ENCODE results near the gene PRR5L.
"Not testable (repeated sequence)": the region's sequence is repeated elsewhere in the genome, so short reads cannot be mapped to it uniquely, and the experiment has no call there.

Gene PRR5L

DNA sequence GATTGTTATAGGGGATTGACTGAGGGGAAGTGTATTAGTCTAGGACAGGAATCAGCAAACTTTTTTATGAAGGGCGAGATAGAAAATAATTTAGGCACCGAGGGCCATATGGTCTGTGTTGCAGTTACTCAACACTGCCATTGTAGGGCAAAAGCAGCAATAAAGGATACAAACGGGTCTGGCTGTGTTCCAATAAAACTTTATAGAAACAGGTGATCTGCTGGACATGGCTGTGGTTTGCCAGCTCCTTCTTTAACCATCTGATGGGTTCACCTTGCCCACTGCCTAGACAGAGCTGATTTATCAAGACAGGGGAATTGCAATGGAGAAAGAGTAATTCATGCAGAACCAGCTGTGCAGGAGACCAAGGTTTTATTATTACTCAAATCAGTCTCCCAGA is 20.0 kb downstream of the PRR5L start:
- peaks cover 10% of the 10 kb centered on the region for H3K27me3 Mint-ChIP-seq (ENCODE audit: low read depth, poor library complexity)
- H3K36me3 Mint-ChIP-seq (ENCODE audit: low read depth) = no peaks in the 10 kb centered on the region
- no peaks in the 10 kb centered on the region for H3K9me3 Mint-ChIP-seq
- H3K4me1 Mint-ChIP-seq = peaks cover 9% of the 10 kb centered on the region
- H3K27ac Mint-ChIP-seq = no peak overlapping the region
- no peak for DNase-seq
- no peak overlapping the region for H3K4me3 Mint-ChIP-seq
- TF ChIP-seq, protein P1, sequence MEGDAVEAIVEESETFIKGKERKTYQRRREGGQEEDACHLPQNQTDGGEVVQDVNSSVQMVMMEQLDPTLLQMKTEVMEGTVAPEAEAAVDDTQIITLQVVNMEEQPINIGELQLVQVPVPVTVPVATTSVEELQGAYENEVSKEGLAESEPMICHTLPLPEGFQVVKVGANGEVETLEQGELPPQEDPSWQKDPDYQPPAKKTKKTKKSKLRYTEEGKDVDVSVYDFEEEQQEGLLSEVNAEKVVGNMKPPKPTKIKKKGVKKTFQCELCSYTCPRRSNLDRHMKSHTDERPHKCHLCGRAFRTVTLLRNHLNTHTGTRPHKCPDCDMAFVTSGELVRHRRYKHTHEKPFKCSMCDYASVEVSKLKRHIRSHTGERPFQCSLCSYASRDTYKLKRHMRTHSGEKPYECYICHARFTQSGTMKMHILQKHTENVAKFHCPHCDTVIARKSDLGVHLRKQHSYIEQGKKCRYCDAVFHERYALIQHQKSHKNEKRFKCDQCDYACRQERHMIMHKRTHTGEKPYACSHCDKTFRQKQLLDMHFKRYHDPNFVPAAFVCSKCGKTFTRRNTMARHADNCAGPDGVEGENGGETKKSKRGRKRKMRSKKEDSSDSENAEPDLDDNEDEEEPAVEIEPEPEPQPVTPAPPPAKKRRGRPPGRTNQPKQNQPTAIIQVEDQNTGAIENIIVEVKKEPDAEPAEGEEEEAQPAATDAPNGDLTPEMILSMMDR (IDR thresholded peaks at IDR 0.05) = no peak

DNA sequence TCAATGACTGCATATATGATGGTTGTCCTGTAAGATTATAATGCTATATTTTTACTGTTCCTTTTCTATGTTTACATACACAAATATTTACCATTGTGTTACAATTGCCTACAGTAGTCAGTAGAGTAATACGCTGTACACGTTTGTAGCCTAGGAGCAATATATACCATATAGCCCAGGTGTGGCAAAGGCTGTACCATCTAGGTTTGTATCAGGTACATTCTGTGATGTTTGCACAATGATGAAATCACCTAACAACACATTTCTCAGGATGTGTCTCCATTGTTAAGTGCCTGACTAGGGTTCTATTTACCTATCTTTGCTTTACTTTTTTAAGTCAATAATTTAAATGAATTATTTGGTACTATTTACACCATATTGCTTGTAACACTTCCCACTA is 21.9 kb downstream of the PRR5L start:
- peaks cover 10% of the 10 kb centered on the region for H3K27me3 Mint-ChIP-seq (ENCODE audit: low read depth, poor library complexity)
- H3K9me3 Mint-ChIP-seq = no peaks in the 10 kb centered on the region
- peaks cover 9% of the 10 kb centered on the region for H3K4me1 Mint-ChIP-seq
- no peak overlapping the region for H3K27ac Mint-ChIP-seq
- TF ChIP-seq, protein P1 (IDR thresholded peaks at IDR 0.05) = no peak
- no peak overlapping the region for H3K4me3 Mint-ChIP-seq
- no peak for DNase-seq
- H3K36me3 Mint-ChIP-seq (ENCODE audit: low read depth) = no peaks in the 10 kb centered on the region

DNA sequence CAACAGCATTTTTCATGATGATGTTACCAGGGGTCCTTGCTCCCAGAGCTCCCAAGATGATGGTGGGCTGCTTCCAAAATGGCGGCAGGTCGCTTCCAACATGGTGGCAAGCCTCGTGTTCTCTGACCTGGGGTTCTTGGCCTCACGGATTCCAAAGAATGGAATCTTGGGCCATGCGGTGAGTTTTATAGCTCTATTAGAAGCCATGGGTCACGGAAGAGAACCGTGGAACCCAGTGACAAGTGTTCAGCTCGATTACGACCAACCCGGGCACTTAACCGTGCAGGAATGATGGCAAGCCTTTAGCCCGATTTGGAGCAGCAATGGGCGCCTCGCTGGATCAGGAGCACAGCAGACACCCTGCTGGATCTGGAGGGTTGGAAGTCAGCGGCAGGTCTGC is 28.9 kb downstream of the PRR5L start:
- peaks cover 19% of the 10 kb centered on the region for H3K9me3 Mint-ChIP-seq
- not testable (repeated sequence) for H3K36me3 Mint-ChIP-seq (ENCODE audit: low read depth); H3K27me3 Mint-ChIP-seq (ENCODE audit: low read depth, poor library complexity); H3K4me1 Mint-ChIP-seq; DNase-seq; H3K4me3 Mint-ChIP-seq; H3K27ac Mint-ChIP-seq

DNA sequence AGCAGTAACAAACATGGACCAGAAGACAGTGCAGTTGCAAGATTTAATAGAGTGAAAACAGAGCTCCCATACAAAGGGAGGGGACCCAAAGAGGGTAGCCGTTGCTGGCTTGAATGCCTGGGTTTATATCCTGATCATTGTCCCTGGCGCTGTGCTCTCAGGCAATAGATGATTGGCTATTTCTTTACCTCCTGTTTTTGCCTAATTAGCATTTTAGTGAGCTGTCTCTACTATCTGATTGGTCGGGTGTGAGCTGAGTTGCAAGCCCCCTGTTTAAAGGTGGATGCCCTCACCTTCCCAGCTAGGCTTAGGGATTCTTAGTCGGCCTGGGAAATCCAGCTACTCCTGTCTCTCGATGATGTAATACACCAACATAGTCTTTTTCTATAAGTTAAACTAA is 29.3 kb downstream of the PRR5L start:
- Mint-ChIP-seq H3K36me3 (ENCODE audit: low read depth) (peaks cover 11% of the 10 kb centered on the region), H3K9me3 (peaks cover 19% of the 10 kb centered on the region)
- not testable (repeated sequence) for H3K4me3 Mint-ChIP-seq; H3K27ac Mint-ChIP-seq; DNase-seq; H3K4me1 Mint-ChIP-seq; H3K27me3 Mint-ChIP-seq (ENCODE audit: low read depth, poor library complexity)

DNA sequence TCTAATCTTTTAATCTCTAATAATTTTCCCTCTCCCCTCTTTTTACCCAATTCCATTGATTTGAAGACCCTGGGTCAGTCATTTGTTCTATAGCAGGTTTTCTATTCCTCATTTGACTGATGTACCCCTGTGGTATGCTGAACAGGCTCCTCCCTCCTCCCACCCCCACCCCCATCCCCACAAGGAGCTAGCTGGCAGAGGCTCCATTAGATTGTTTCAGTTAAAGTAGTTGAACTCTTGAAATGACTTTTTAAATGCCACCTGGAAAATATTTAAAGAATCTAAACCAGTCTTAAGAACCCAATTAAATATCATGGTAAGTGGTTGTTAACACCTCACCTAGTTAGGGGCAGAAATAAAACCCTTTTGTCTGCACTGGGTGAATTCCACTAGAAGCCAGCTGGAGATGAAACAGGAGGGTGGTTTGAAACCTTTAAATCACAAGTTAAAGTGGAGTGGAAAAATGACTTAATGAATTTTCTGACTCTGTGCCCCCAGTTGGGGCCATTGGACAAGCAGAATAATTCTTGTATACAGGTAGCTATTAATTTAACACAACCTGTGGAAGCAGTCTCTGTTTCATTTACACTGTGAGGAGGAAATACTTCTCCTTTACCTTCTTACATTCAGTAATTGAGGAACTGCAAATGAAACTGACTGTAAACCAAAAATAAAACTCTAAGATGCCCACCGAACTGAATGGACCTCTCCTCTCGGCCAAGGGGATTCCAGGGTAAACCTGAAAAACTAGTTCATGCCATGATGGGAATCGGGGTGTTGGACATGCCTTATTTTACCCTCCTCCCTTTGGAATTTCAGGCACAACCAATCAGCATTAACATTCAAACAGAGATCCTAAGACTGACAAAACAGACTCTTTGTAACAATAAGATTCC is 30.7 kb downstream of the PRR5L start:
- no peak overlapping the region for H3K27ac Mint-ChIP-seq
- peaks cover 19% of the 10 kb centered on the region for H3K9me3 Mint-ChIP-seq
- H3K4me3 Mint-ChIP-seq = no peak overlapping the region
- H3K4me1 Mint-ChIP-seq = no peaks in the 10 kb centered on the region
- peaks cover 11% of the 10 kb centered on the region for H3K36me3 Mint-ChIP-seq (ENCODE audit: low read depth)
- peaks cover 6% of the 10 kb centered on the region for H3K27me3 Mint-ChIP-seq (ENCODE audit: low read depth, poor library complexity)
- TF ChIP-seq, protein P1 (IDR thresholded peaks at IDR 0.05) = no peak
- no peak for DNase-seq

DNA sequence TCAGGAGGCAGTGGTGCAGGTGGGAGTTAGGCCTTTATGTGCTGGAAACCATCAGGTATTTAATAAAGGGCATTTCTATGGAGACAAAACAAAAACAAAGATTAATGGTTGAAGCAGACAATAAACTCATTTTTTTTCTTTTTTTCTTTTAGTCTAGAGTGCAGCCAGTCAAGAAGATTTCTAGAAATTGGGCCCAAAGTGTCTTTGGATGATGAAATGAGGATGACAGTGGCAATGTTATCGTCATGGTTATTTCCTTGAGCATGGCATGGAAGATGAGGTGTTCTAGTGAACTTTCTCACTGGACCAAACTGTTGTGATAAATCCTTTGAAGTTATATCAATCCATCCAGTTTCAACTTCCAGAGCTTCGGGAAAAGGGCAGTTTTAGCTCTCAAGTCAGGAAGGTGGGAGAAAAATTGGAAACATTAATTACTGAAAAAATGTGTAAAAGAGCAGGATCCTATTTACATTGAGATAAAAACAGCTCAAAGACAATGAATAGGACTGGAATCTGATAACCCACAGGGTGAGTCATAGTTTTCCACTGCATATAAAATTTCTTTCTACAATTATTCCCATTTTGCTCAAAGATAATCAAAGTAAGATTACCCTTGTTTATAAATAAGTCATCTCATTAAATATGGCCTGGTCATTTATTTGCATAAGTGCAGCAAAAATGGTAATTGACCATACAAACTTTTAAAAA is 33.0 kb downstream of the PRR5L start:
- Mint-ChIP-seq H3K4me1 (peaks cover 9% of the 10 kb centered on the region), H3K9me3 (peaks cover 19% of the 10 kb centered on the region), H3K27ac (no peak overlapping the region), H3K36me3 (ENCODE audit: low read depth) (peaks cover 11% of the 10 kb centered on the region), H3K27me3 (ENCODE audit: low read depth, poor library complexity) (peaks cover 6% of the 10 kb centered on the region), H3K4me3 (no peak overlapping the region)
- TF ChIP-seq, protein P1 (IDR thresholded peaks at IDR 0.05) = no peak
- no peak for DNase-seq
